HG02588 (cell line): ENCODE measurements around the gene PRR35.

Experiments
- ATAC-seq: cut with Tn5 transposase; IDR thresholded peaks from one replicate; pipeline ENCODE4 v1.9.1; 2021; ENCODE audit warnings: mild to moderate bottlenecking, moderate library complexity; ENCODE audit not compliant: unreplicated experiment

Gene PRR35

DNA sequence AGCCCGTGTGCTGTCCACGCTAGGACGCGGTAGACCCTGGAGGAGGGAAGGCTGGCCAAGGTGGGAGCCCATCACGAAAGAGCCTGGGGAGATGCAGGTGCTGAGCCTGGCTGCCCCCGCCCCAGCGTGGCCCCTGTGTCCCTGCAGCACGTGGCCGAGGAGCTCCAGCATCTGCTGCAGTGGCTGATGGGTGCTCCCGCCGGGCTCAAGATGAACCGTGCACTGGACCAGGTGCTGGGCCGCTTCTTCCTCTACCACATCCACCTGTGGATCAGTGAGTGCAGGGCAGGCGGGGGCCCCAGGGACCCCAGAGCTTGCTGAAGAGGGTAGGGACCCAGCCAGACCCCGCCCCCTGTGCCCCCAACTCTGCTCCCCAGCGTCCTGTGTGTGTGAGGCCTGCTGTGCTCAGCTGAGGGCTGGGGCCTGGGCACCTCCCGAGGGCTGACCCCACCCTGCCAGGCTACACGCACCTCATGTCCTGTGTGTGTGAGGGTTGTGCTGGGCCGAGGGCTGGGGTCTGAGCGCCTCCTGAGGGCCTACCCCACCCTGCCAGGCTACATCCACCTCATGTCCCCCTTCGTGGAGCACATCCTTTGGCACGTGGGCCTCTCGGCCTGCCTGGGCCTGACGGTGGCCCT is 18.2 kb downstream of the PRR35 start:
- no peak for ATAC-seq

DNA sequence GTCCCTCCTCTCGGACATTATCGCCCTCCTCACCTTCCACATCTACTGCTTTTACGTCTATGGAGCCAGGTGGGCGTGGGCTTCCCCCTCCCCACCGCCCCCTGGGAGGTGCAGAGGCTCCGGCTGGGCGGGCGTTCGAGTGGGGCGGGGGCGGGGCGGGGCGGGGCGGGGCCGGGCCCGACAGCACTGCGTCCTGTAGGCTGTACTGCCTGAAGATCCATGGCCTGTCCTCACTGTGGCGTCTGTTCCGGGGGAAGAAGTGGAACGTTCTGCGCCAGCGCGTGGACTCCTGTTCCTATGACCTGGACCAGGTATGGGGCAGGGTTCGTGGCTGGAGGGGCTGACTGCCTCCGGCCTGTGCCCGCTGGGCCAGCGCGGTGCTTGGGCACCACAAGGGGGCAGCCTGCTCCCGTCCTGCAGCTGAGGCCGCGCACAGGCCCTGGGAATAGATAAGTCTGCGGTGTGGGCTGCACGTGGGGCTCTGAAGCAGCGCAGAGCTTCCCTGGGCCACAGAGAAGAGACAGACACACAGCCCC is 18.7 kb downstream of the PRR35 start:
- ATAC-seq: no peak

DNA sequence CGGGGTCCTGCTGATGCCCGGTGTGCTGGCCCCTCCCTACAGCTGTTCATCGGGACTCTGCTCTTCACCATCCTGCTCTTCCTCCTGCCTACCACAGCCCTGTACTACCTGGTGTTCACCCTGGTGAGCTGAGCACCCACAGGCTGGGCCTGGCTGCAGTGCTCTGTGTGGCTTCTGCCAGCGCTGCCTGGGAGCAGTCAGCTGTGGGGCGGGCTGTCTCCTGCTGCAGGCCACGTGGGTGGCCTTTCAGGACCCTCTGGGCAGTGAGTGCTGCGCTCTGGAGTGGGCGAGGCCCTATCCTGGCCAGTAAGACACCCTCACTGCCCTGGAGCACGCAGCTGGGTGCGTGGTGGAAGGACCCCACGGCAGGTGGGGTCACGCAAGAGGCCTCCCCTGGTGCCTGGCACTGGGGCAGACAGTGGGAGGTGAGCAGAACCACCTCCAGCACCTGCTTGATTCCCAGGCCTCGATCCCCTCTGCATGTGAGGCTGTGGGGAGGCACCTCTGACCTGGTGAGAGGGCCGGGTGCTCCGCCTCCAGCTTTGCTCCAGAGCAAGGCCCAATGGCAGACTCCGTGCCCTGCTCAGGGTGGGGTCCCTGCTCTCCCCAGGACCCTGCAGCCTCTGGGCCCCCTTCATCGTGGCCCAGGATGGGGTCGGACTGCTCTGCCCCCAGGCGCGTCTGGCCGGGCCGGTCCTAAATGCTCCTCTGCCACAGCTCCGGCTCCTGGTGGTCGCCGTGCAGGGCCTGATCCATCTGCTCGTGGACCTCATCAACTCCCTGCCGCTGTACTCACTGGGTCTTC is 20.1 kb downstream of the PRR35 start:
- no peak for ATAC-seq

DNA sequence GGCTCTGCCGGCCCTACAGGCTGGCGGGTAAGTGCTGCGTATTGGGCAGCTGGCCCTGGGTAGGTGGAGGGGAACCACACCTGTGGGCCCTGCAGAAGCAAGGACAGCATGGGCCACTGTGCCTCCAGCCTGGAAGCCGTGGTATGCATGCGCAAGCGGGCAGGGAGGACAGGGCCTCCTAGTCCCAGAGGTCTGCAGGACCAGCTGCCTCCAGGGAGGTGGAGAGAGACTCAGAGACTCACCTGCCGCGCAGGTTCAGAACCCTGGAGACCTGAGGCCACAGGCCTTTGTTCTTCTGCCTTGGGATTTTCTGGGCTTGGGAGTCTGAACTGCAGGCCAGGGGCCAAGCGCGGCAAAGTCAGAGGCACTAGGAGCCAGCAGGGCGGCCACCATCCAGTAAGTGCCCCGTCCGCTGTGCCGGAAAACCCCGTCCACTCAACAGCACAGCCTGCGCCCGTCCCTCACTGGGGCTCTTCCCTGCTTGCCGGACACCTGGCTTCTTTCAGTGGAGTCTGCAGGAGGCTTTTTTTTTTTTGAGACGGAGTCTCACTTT is 20.8 kb downstream of the PRR35 start:
- ATAC-seq: no peak

DNA sequence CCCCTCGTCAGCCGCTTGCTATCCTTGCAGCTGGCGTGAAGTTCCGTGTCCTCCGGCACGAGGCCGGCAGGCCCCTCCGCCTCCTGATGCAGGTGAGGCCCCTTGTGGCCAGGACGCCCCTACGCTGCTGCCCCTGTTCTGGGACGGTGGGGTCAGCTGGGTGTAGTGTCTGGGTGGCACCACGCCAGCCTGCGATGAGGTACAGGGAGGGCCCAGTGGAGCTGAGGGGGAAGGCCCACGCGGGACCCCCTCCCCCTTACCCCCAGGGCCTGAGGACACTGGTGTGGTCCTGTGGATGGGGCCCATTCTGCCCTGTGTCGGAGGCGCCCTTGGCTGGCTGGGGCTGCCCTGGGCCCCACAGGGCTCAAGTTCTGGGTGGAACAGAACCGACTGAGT is 22.0 kb downstream of the PRR35 start:
- no peak for ATAC-seq

DNA sequence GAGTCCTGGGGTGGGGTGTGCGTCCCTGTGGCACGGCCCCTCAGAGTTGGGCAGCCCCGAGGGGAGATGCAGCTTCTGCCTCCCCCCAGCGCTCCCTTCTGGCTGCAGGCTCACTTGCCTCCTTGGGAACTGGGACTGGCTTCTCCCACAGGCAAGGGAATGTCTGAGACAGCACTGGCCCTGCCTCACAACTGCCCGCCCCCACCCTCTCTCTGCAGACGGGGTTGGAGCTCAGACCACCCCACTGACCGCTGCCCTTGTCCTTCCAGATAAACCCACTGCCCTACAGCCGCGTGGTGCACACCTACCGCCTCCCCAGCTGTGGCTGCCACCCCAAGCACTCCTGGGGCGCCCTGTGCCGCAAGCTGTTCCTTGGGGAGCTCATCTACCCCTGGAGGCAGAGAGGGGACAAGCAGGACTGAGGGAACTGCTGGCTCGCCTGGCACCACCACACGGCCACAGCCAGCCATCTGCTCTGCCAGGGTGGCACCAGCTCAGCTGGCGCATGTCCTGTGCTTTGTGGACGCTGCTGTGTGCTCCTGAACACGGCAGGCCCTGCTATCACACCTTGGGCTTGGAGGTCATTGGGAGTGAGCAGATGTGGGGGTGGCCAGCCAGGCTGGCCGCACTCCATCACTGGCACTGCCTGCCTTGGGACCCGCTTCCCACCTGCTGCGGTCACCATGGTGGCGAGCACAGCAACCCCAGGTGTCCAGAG is 22.6 kb downstream of the PRR35 start:
- no peak for ATAC-seq

DNA sequence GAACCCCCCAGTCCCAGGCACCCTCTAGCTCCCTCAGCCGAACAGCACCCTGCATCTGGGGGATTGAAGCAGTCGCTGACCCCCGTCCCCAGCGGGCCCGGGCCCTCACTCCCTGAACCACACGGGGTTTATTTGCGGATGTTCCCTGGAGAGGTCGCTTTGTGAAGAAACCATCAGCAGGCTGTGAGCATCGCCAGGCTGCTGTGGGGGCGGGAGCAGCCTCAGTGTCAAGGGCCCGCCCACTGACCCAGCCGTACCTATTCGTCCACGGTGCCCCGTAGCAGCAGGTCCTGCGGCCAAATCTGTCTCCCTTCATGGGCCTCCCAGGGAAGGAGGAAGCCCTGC is 23.2 kb downstream of the PRR35 start:
- ATAC-seq: no peak

DNA sequence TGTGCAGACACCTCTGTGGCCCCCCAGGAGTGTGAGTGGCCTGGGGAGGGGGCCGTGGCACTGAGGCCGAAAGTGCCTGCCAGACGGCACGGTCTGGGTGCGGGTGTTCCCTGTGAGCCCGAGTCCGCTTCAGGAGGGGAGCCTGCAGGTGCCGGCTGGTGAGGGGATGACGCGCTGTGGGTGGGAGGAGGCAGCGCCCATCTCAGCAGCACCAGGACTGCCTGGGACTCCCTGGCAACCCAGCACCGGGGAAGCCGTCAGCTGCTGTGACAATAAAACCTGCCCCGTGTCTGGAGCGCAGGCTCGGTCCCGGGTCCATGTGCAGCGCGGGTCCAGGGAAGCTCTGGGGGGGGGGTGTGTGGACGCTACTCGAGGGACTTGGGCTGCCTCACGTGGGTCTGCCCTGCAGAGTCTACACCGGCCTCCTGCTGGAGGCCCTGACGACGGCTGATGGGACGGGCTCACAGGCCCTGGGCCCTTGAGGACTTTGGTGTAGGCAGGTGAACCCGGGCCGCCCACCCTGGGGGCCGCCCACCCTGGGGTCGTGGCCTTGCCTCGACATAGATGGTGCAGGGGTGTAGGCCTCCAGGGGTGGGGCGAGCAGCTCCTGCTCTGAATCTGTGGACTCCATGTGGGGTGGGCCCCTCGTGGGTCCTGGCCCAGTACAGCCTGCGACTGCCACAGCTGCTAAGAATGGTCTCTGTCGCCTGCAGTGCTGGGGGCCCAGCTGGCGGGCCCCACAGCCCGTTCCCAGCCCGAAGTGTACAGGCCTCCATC is 23.8 kb downstream of the PRR35 start:
- ATAC-seq: no peak

DNA sequence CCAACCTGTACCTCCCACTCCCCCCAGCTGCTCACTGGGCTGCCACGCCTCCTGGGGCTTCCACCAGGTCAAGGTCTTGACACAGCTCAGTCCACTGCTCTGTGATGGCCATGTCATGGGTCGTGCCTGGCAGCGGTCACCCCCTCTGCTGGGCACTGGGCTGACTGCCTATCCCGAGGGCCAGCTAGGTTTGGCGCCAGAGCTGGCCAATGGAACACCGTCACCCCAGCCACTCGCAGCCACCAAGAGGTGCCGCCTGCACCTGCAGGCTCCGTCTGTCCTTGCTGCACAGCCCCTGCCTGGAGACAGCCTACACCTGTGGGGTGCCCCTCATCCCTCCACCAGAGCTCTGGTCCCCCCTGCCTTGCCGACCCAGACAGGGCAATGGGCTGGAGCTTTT is 25.2 kb downstream of the PRR35 start:
- no peak for ATAC-seq

DNA sequence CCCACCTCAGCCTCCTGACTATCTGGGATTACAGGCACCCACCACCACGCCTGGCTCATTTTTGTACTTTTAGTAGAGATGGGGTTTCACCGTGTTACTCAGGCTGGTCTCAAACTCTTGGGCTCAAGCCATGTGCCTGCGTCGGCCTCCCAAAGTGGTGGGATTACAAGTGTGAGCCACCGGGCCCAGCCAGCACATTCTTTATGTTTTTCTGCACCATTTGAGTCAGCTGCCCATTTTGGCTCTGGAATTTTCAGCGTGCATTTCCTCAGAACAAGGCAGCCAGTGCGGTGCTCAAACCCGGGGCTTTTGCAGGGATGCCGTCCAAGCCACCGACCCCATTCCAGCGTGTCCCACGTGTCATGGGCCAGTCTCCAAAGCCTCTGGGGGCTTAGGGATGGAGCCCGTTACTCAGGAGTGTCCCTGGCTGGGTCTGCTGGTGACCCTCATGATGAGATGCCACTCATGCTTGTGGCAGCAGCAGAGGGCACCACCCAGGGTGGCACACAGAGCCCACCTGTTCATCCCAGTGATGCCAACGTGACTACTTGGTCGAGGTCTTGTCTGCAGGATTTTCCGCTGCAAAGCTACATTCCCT is 26.0 kb downstream of the PRR35 start:
- no peak for ATAC-seq

DNA sequence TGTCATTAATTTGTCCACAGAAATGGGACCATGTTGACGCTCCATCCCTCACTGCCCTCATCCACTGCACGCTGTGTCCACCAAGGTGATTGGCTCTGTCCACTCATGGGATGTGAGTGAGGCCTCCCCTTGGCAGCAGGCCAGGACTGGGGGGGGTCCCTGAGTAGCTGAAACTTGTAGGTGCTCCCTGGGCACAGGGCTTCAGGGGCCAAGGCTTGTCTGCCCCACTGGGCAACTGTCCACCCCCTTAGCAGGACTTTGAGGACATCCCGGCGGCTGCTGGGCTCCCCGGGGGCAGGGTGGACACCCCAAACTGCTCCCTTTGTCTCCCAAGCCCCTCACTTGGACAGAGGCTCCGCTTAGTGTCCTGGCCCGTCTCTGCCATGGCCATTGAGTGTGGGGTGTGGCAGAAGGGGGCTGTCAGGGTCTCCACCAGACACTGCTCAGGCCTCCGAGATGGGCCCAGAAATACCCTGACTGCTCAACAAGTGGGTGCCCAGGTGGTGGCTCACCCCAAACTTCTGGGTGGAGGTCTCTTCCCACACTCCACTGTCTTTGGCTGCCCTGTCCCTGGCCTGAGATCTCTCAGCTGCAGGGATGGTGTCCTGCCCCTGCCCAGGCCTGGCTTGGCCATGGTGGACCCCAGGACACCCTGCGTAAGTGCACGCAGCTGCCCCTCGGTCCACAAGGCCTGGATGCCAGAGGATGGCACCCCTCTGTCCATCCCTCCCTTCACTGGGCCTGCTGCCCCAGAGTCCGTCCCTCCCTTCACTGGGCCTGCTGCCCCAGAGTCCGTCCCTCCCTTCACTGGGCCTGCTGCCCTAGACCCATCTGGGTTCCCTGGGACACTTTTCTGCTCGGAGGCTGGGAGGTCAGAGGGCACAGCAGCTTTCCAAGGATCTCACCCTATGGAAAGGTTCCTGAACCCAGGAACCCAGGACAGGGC is 26.7 kb downstream of the PRR35 start:
- ATAC-seq: no peak

DNA sequence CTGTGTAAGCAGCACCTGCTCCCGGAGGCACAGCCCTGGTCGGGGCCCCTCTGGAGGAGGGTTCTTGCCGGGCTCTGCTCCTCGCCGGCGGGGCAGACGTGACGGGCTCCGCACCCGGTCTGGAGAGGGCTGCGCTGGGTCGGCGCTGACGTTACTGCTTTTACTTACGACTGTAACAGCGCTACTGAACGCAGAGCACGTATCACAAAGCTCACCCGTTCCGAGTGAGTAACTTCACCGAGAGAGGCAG is 28.4 kb downstream of the PRR35 start:
- peak; percentile 0 for ATAC-seq

DNA sequence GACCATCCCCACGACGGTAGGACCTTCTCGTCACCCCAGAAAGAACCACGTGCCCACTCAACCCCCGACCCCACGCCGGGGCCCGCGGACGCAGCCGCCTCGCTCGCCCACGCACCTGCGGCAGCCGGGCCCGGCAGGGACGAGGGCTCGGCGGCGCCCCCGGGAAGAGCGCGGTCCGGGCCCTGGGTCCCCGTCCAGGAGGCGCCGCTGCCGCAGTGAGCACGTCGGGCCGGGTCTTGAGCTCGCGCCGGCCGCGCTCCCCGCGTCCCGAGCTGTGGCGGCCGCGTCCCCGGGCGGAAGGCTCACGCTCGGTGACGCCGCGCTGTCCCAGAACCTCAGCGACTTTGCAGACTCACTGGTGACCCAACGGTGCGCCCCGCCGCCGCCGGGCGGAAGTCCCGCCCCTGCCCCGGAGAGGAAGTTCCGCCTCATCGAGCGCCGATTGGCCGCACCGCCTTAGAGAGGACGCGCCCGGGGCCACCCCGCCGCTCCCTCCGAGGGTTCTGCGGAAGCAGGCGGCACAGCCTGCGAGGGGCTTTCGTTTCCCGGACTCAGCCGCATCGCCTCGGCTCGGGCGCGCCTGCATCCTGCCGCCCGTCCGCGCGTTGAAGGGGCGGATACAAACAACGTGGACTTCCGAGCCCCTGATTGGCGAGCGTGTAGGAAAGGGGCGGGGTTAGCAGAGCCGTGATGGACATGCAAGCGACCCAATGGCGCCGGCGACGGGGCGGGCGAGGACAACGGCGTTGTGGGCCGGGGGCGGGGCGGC is 28.9 kb downstream of the PRR35 start:
- peak; percentile 66 for ATAC-seq

DNA sequence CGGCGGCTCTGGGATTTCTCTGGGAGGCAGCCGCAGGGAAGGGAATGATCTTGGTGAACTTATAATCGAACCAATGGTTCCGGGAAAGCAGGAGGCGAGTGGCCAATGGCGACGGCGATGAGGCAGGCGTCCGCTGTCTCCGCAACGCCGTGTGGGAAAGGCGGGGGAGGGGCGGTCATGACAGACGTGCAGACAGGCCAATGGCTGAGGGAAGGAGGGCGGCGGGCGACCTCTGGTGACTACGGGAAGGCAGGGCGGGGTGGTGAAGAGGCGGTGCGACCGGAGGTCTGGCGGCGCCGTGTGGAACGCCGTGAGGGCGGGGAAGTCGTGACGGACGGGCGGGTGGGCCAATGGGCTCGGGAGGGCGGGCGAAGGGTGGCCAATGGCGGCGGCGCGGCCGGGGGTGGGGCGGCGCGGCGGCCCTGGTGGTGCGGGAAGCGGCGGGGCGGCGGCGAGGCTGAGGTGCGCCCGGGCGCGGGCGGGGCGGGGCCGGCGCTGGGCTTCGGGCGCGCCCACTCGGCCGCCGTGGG is 29.5 kb downstream of the PRR35 start, which contains the start of gene RAB40C:
TSS of gene RAB40C (plus strand) at position 409 of the 530 bp plus-strand sequence. CDS start 226 bp downstream, outside the sequence.
- peak; percentile 69 for ATAC-seq

DNA sequence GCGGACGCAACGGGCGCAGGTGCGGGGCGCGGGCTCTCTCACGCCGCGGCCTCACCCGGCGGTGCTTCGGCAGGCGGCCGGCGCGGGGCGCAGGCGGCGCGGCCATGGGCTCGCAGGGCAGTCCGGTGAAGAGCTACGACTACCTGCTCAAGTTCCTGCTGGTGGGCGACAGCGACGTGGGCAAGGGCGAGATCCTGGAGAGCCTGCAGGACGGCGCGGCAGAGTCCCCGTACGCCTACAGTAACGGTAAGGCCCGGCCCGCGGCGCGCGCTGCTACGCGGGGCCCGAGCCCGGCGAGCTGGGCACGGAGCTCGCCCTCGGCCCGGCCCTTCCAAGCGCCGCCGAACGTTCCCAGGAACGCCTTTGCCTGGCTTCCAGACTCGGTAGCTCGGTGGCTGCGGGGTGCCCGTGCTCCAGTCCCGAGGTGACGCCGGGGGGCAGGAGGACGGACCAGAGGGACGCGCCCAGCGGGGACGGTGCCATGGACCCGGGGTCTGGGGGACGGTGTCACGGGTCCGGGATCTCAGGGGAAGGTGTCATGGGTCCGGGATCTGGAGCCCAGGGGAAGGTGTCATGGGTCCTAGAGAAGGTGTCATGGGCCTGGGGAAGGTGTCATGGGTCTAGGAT is 30.1 kb downstream of the PRR35 start:
- peak; percentile 0 for ATAC-seq

DNA sequence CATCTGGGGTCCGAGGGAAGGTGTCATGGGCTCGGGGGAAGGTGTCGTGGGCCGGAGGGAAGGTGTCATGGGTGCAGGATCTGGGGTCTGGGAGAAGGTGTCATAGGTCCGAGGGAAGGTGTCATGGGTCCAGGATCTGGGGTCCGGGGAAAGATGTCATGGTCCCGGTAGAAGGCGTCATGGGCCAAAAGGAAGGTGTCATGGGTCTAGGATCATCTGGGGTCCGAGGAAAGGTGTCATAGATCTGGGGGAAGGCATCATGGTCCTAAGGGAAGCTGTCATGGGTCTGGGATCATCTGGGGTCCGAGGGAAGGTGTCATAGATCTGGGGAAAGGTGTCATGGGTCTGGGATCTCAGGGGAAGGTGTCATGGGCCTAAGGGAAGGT is 30.6 kb downstream of the PRR35 start:
- no peak for ATAC-seq

DNA sequence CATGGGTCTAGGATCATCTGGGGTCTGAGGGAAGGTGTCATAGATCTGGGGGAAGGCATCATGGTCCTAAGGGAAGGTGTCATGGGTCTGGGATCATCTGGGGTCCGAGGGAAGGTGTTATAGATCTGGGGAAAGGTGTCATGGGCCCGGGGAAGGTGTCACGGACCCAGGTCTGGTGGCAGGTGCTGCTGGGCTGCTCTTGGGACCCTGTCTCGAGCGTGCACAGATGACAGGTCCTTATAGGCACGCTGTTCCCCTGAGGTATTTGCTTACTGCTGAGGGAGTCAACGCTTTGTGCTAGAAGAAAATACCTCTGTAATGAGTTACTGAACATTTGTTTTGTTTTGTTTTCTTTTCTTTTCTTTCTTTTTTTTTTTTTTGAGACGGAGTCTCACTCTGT is 31.0 kb downstream of the PRR35 start:
- no peak for ATAC-seq
